Thymus (tissue), 11 donors: ENCODE results near the gene ENPEP. TPM values are rescaled to one million over a fixed set of nuclear protein-coding genes. Genes with fewer than 3 reads are reported as not detected.

Source experiments
- DNase-seq, 9 donors: peaks; one replicate each; pipeline ENCODE4 v3.0.0-alpha.2; 2013; ENCODE audit warnings: low spot score in 9 of 9, low read depth in 6 of 9, missing footprints in 1 of 9
- H3K27ac ChIP-seq, 2 donors: one replicate each; pipeline ENCODE4 v1.5.1; 2013; ENCODE audit warnings: control low read depth in 1 of 2, low read depth in 1 of 2, low read length in 1 of 2, mild to moderate bottlenecking in 1 of 2, moderate library complexity in 1 of 2
- H3K27me3 ChIP-seq, 2 donors: one replicate each; pipeline ENCODE4 v1.5.1; 2013; ENCODE audit warnings: low read length in 1 of 2; ENCODE audit not compliant: control insufficient read depth in 2 of 2, insufficient read depth in 1 of 2
- H3K36me3 ChIP-seq, 2 donors: one replicate each; pipeline ENCODE4 v1.5.1; 2013; ENCODE audit warnings: low read length in 1 of 2, mild to moderate bottlenecking in 1 of 2, moderate library complexity in 1 of 2; ENCODE audit not compliant: control insufficient read depth in 2 of 2, insufficient read depth in 2 of 2
- H3K4me1 ChIP-seq, 2 donors: one replicate each; pipeline ENCODE4 v1.5.1; 2013; ENCODE audit warnings: low read length in 2 of 2; ENCODE audit not compliant: control insufficient read depth in 2 of 2, insufficient read depth in 2 of 2
- H3K4me3 ChIP-seq, 2 donors: one replicate each; pipeline ENCODE4 v1.5.1; 2013; ENCODE audit warnings: low read length in 2 of 2, control low read depth in 1 of 2, mild to moderate bottlenecking in 1 of 2
- H3K9me3 ChIP-seq, 2 donors: one replicate each; pipeline ENCODE4 v1.5.1; 2013; ENCODE audit warnings: low read length in 1 of 2, mild to moderate bottlenecking in 1 of 2; ENCODE audit not compliant: control insufficient read depth in 2 of 2, insufficient read depth in 1 of 2
- WGBS: extraction: QIAGEN DNeasy Blood & Tissue Kit; methylation state at CpG from one replicate; pipeline ENCODE4 v1.1.7; 2013; 5-methylcytosine and 5-hydroxymethylcytosine counted together
- polyA plus RNA-seq: library from polyadenylated mRNA; stranded (reverse); fragments of 200-250 nt; gene quantifications from one replicate; pipeline ENCODE4 v1.2.3, GENCODE V29; 2013
- total RNA-seq: library from RNA; stranded (reverse); fragments of 120-200 nt; gene quantifications from one replicate; pipeline ENCODE4 v1.2.4, GENCODE V29; 2013
- donor health status: healthy.

Gene ENPEP
- total and polyA plus RNA-seq, 2 donors, result 5.6 TPM

DNA sequence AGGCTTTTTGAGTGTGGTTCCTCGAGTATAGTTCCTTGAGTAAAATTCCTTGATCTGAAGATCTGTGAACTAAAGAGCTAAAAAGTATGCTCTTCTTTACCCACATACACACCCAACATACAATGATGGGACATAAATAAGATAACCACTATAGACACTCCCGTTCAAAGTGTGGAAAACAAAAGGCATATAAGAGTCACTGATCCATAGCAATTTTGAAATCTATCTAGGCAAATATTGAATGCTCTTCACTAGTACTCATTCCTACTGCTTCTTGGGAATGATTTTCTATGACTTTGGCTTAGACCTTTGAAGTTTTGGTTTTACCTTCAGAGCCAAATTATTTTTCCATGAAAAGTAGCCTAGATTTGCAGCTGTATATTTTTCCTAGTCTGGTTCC is 120.5 kb downstream of the ENPEP start:
- H3K36me3 ChIP-seq, result no peaks in the 10 kb centered on the region
- no peaks in the 10 kb centered on the region for H3K4me1 ChIP-seq
- no peaks in the 10 kb centered on the region for H3K27me3 ChIP-seq
- DNase-seq, result no peak
- H3K4me3 ChIP-seq, result no peak overlapping the region
- H3K27ac ChIP-seq, result no peak overlapping the region
- WGBS, result 92% methylated on average over 2 of the region's 2 CpGs
- H3K9me3 ChIP-seq, result no peaks in the 10 kb centered on the region

DNA sequence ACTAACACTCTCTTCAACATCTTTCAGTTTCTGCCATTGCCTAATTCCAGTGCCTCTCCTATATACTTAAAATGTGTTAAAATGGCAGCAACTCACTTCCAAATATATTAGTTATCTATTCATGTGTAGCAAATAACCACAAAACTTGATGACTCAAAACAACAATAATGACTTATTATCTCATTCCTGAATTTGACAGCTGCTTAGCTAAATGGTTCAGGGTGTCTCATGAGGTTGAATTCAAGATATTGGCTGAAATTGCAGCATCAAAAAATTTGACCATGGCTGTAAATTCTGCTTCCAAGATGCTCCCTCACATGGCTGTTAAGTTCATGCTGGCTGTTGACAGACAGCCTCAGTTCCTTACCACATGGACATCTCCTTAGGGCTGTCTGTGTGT is 121.6 kb downstream of the ENPEP start:
- H3K4me1 ChIP-seq, result no peaks in the 10 kb centered on the region
- H3K27ac ChIP-seq, result no peak overlapping the region
- H3K9me3 ChIP-seq, result no peaks in the 10 kb centered on the region
- no peaks in the 10 kb centered on the region for H3K36me3 ChIP-seq
- no peaks in the 10 kb centered on the region for H3K27me3 ChIP-seq
- DNase-seq, result no peak
- no peak overlapping the region for H3K4me3 ChIP-seq

DNA sequence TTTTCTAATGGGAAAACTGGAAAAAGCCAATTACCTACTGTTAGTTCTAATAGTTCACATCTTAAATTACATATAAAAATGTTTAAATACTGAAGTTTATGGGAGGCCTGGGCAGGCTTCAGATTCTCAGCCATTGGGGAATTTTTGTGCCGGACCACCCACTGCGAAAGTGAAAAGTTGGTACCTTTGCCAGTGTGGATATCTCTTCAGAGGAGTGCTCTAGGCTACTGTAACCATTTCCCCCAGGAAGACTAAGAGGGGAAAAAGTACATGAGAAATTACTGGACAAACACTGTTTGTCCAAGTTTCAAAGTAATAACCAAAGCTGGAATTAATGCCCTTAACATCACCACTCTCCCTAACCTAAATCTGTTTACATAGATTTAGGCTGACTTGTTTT is 126.1 kb downstream of the ENPEP start:
- H3K27me3 ChIP-seq, result no peaks in the 10 kb centered on the region
- DNase-seq, result no peak
- H3K36me3 ChIP-seq, result no peaks in the 10 kb centered on the region
- H3K4me3 ChIP-seq, result no peak overlapping the region
- H3K27ac ChIP-seq, result no peak overlapping the region
- H3K9me3 ChIP-seq, result no peaks in the 10 kb centered on the region
- 98% methylated on average over 2 of the region's 2 CpGs for WGBS
- no peaks in the 10 kb centered on the region for H3K4me1 ChIP-seq

DNA sequence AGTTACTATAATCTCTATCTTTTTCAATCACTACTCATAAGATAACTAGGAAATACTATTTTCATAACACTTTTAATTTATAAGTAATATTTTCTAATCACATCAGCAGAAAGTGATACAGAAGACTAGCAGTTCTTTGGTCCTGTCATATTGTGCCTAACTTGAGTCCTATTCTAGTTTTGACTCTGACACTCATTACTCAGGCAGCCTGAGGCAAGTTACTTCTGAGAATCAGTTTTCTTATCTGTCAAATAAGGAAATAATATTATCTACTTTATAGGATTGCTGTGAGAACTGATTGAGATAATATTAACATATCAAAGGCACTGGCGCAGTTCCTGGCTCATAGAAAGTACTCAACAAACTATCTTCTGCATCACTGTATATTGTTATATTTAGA is 129.1 kb downstream of the ENPEP start:
- no peaks in the 10 kb centered on the region for H3K4me1 ChIP-seq
- no peaks in the 10 kb centered on the region for H3K36me3 ChIP-seq
- WGBS, result 96% methylated on average over 1 of the region's 1 CpG
- H3K27me3 ChIP-seq, result peaks cover 5 to 18% of the 10 kb centered on the region in 2 donors
- DNase-seq, result no peak
- H3K4me3 ChIP-seq, result no peak overlapping the region
- H3K9me3 ChIP-seq, result no peaks in the 10 kb centered on the region
- H3K27ac ChIP-seq, result no peak overlapping the region

DNA sequence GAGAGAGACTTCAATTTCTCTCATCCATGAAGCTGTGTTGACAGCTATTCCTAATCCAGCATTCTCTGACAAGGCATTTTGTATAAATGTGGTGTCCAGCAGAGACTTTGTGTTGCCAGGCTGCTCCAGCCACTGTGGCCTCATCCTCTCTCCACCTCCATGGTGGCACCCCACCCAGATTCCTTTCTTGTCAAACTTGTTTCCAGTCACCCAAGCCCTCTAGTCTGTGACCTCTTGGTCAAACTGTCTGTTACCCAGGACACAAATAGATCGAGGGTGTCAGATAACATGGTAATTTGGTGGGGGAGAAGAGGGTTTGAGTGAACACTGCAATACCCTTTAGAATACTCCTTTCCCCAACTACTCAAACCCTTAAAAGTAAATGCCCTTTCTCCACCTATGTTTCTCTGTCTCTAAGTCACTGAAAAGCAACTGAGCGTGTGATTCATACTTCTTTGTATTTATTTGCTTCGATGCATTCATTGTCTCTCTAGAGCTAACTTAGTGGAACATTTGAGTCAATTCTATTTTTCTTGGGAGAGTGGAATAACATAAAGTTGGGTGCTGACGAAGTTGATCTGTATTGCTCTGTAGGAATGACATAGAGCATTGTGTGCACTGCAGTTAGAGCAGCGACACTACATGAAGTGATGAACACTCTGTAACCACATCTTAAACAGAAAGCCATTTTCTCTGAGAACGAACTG is 133.2 kb downstream of the ENPEP start:
- Histone ChIP-seq H3K4me1 (no peaks in the 10 kb centered on the region), H3K27me3 (peaks cover 40 to 59% of the 10 kb centered on the region in 2 donors), H3K36me3 (no peaks in the 10 kb centered on the region), H3K27ac (no peak overlapping the region), H3K4me3 (no peak overlapping the region), H3K9me3 (no peaks in the 10 kb centered on the region)
- no peak for DNase-seq
- WGBS, result 32% methylated on average over 6 of the region's 6 CpGs

DNA sequence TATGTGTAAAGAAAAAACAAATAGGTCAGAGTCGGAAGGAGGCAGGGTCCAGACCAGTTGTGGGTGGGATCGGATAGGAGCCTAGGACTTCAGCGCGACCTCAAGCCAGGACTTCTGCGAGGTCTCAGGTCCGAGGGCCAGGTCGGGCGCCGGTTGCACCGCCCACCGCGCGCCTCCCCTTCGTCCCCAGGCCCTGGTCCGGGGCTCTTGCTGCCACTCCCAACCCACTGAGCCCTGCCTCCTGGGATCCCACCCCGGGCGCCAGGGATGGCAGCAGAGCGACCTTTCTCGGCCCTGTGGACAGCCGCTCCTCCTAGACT is 134.6 kb downstream of the ENPEP start:
- no peak overlapping the region for H3K27ac ChIP-seq
- WGBS, result 9% methylated on average over 20 of the region's 20 CpGs
- no peak for DNase-seq
- H3K36me3 ChIP-seq, result no peaks in the 10 kb centered on the region
- peaks cover 0 to 6% of the 10 kb centered on the region in 2 donors for H3K9me3 ChIP-seq
- peaks cover 54 to 73% of the 10 kb centered on the region in 2 donors for H3K27me3 ChIP-seq
- H3K4me1 ChIP-seq, result no peaks in the 10 kb centered on the region
- H3K4me3 ChIP-seq, result no peak overlapping the region

DNA sequence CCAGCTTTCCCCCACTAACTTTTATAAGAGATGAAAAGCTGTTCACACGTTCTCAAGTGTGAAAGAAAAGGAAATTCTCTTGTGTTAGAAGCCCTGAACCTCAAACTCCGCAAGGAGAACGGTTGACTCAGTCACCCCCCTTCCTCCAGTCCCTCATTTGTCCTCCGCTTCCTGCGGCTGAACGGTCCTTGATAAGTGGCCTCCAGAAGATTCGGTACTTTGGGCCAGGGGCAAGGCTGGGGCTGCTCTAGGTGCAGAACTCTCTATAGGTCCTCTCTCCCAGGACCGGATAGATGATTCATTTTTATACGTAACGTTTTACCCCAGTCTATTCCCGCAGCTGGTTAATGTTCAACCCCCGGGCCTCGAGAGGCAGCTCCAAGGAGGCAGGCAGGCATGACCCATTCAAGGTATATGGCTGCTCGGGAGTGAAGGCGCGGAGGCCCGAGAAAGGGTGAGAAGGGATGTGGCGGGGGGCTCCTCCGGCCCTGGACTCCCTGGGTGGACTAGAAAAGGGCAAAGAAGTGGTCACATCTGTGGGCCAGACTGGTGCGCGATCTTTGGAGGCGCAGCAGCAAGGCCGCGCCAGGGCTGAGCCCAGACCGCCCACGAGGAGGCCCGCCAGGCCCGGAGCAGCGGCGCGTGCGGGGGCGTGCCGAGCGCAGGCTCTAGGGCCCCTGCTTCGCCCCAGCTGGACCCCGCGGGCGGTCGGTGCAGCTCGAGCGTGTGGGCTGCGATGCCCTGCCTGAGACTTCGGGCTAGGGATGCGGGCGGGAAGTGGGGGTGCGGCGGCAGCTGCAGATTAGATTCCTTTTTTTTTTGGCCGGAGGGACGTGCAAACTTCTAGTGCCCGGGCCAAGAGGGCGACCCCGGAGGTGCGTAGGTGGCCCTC is 135.2 kb downstream of the ENPEP start:
- no peaks in the 10 kb centered on the region for H3K36me3 ChIP-seq
- peaks cover 0 to 8% of the 10 kb centered on the region in 2 donors for H3K9me3 ChIP-seq
- H3K27me3 ChIP-seq, result peaks cover 60 to 79% of the 10 kb centered on the region in 2 donors
- no peaks in the 10 kb centered on the region for H3K4me1 ChIP-seq
- H3K27ac ChIP-seq, result no peak overlapping the region
- no peak overlapping the region for H3K4me3 ChIP-seq
- DNase-seq, result no peak
- WGBS, result 7% methylated on average over 54 of the region's 54 CpGs

DNA sequence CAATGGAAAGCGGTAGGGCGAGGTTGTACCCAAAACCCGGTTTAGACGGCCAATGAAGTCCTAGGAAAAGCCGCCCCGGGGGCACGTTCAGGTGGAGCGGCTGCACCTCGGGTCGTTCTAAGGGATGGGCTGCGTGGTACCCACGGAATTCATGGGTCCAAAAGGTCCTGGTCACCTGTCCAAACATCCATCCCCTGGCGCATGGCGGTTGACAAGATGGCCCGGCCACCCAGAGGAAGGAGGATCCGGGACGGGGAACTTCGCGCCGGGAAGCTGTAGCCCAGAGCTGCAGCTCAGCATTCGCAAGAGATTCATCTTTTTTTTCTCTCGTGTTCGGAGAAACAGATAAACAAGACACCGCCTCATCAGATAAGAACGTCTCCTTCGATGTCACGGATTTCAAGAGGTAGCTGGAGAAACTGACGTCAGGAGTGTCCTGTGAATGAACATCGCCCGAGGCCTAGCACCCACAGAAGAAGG is 136.1 kb downstream of the ENPEP start:
- Histone ChIP-seq H3K27me3 (peaks cover 67 to 87% of the 10 kb centered on the region in 2 donors), H3K4me1 (no peaks in the 10 kb centered on the region), H3K4me3 (no peak overlapping the region), H3K27ac (no peak overlapping the region), H3K9me3 (peaks cover 0 to 8% of the 10 kb centered on the region in 2 donors), H3K36me3 (no peaks in the 10 kb centered on the region)
- DNase-seq, result no peak
- 15% methylated on average over 30 of the region's 30 CpGs for whole genome bisulfite sequencing

DNA sequence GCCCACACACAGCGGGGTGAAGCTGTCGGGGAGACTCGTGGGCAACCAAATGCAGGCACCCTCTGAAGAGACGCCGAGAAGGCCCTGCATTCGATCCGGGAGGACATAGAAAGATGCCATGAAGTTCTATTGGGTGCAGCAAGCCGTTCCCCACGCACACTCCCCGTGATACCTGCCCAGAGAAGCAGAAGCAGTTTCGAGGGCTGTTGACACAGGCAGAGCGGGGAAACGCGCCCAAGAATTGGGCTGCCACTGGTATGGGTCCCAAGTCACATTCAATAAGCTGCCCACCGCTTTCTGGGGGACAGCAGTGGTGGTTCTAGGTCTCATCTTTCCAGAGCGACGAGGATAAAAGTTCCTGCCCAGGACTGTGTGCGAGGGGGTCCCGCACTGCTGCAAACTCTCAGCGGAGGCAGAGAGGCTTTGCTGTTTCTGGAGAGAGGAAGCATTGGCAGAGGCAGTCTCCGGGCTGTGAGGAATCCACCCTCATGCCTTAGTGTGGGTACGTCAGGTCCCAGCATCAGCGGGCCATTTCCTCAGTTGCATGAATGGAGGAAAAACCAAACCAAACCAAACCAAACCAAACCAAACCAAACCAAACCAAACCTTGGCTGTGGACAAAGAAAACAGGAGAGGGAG is 136.8 kb downstream of the ENPEP start:
- WGBS, result 13% methylated on average over 23 of the region's 23 CpGs
- H3K36me3 ChIP-seq, result no peaks in the 10 kb centered on the region
- DNase-seq, result no peak
- H3K4me1 ChIP-seq, result no peaks in the 10 kb centered on the region
- no peak overlapping the region for H3K27ac ChIP-seq
- H3K4me3 ChIP-seq, result no peak overlapping the region
- peaks cover 0 to 8% of the 10 kb centered on the region in 2 donors for H3K9me3 ChIP-seq
- H3K27me3 ChIP-seq, result peaks cover 71 to 95% of the 10 kb centered on the region in 2 donors
